HepG2 (cell line): ENCODE data around the gene PRM2. TPM values are rescaled to one million over a fixed set of nuclear protein-coding genes. Genes with fewer than 3 reads are reported as not detected.

ENCODE experiments used
- DDIT3 ChIP-seq: sonication (generic); formaldehyde crosslinking; IDR thresholded peaks from 2 replicates; pipeline ENCODE4 v1.4.0; 2020; ENCODE audit warnings: mild to moderate bottlenecking, missing genetic modification reagents
- GMEB2 ChIP-seq: IDR thresholded peaks from 2 replicates; pipeline ENCODE4 v1.6.1; 2016; ENCODE audit warnings: missing biosample characterization, missing genetic modification reagents, low read depth
- JUN ChIP-seq: sonication (generic); formaldehyde crosslinking; IDR thresholded peaks from 2 replicates; pipeline ENCODE4 v1.4.0; 2020; ENCODE audit warnings: mild to moderate bottlenecking, missing genetic modification reagents
- KDM1A ChIP-seq: IDR thresholded peaks from 2 replicates; pipeline ENCODE4 v1.6.1; 2016; ENCODE audit warnings: missing compliant biosample characterization
- PAXIP1 ChIP-seq: sonication (generic); formaldehyde crosslinking; conservative IDR thresholded peaks from 2 replicates; pipeline ENCODE4 v1.4.0; 2020; ENCODE audit warnings: mild to moderate bottlenecking, missing genetic modification reagents, moderate library complexity
- RBM39 ChIP-seq: fragments of 200-400 bp; formaldehyde crosslinking; IDR thresholded peaks from one replicate; pipeline ENCODE4 v1.6.1; 2018; ENCODE audit warnings: antibody characterized with exemption, mild to moderate bottlenecking, low read depth, low read length; ENCODE audit not compliant: poor library complexity, severe bottlenecking
- SALL2 ChIP-seq: sonication (generic); formaldehyde crosslinking; IDR thresholded peaks from 2 replicates; pipeline ENCODE4 v1.8.1; 2023; ENCODE audit warnings: mild to moderate bottlenecking, missing genetic modification reagents, inconsistent platforms
- TIGD3 ChIP-seq: sonication (generic); formaldehyde crosslinking; IDR thresholded peaks from 2 replicates; pipeline ENCODE4 v1.5.1; 2020; ENCODE audit warnings: mild to moderate bottlenecking, missing genetic modification reagents, borderline replicate concordance
- ZBTB7B ChIP-seq: sonication (generic); formaldehyde crosslinking; IDR thresholded peaks from 2 replicates; pipeline ENCODE4 v1.4.0; 2020; ENCODE audit warnings: missing genetic modification reagents
- ZFP1 ChIP-seq: IDR thresholded peaks from 2 replicates; pipeline ENCODE4 v1.6.1; 2016
- ZNF367 ChIP-seq: sonication (generic); formaldehyde crosslinking; IDR thresholded peaks from 2 replicates; pipeline ENCODE4 v1.4.0; 2020; ENCODE audit warnings: missing genetic modification reagents, borderline replicate concordance
- ZNF605 ChIP-seq: sonication (generic); formaldehyde crosslinking; IDR thresholded peaks from 2 replicates; pipeline ENCODE4 v1.8.0; 2022; ENCODE audit warnings: mild to moderate bottlenecking, missing genetic modification reagents
- ZNF724P ChIP-seq: sonication (generic); formaldehyde crosslinking; IDR thresholded peaks from 2 replicates; pipeline ENCODE4 v1.8.0; 2022; ENCODE audit warnings: missing genetic modification reagents, borderline replicate concordance
- ZNF775 ChIP-seq: sonication (generic); formaldehyde crosslinking; IDR thresholded peaks from 2 replicates; pipeline ENCODE4 v1.4.0; 2020; ENCODE audit warnings: missing genetic modification reagents, mild to moderate bottlenecking, moderate library complexity, borderline replicate concordance
- ZNF879 ChIP-seq: sonication (generic); formaldehyde crosslinking; IDR thresholded peaks from 2 replicates; pipeline ENCODE4 v1.8.1; 2023; ENCODE audit warnings: missing genetic modification reagents
- polyA plus RNA-seq, 8 experiments: library from polyadenylated mRNA; depleted of rRNA in 3 of 8; stranded (reverse) in 7 of 8; unstranded in 1 of 8; fragments of >200 nt; fragmentation: Illumina TruSeq in 4 of 8; extraction: Trizol in 4 of 8; gene quantifications; 2 replicates each; pipeline versions ENCODE4 v1.2.1 to v1.2.3, GENCODE V29; 2011 to 2016; ENCODE audit warnings: low read depth in 4 of 8, missing spikeins in 1 of 8, mixed read lengths in 1 of 8; ENCODE audit not compliant: insufficient read depth in 1 of 8
- total RNA-seq, 5 experiments: library from RNA; depleted of rRNA; stranded (reverse); fragments of >200 nt; fragmentation: Illumina TruSeq; extraction: Trizol; gene quantifications; 2 replicates each; pipeline ENCODE4 v1.2.3, GENCODE V29; 2016; ENCODE audit warnings: low read depth in 1 of 5
- TF ChIP-seq, protein P1 (sequence below): sonication (generic); formaldehyde crosslinking; IDR thresholded peaks from 2 replicates; pipeline ENCODE4 v1.8.0; 2022; ENCODE audit warnings: mild to moderate bottlenecking, missing genetic modification reagents
- TF ChIP-seq, protein P2 (sequence below): fragments of 450-650 bp; IDR thresholded peaks from 2 replicates; pipeline ENCODE4 v1.6.1; 2016
- TF ChIP-seq, protein P3 (sequence below): sonication (generic); formaldehyde crosslinking; conservative IDR thresholded peaks from 2 replicates; pipeline ENCODE4 v1.4.0; 2020; ENCODE audit warnings: missing genetic modification reagents
- TF ChIP-seq, protein P4 (sequence below): sonication (generic); formaldehyde crosslinking; IDR thresholded peaks from 2 replicates; pipeline ENCODE4 v1.5.0; 2020; ENCODE audit warnings: missing genetic modification reagents

Gene PRM2
- total and polyA plus RNA-seq, 2 of the 13 experiments (the other 11 are each of a cell fraction or from before 2014, with no cell fraction given): 0.54 TPM; not detected in 1

DNA sequence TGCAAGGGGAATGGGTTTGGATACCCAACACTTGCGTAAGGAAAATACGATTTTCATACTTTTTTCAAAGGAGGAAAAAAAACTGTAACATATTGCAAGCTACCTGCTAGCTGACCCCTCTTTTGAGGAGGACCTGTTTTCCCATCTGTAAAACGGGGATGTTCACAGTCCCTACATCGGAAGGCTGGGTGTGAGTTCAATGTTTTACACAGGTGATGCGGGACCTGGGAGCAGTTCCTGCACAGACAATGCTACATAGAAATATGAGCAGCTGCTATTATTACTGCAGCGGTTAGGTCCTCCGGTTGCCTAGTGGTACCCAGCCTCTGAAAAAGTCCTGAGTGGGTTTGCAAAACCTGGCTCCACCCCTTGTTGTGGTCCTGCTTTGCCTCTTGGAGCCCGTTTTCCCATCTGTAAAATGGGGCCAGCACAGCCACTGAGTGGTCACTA lies 23.8 kb downstream of the PRM2 start (continued):
- no peak for TF ChIP-seq ZNF605 (CRISPR knock-in tag)
- TF ChIP-seq PAXIP1 (CRISPR knock-in tag): no peak
- TF ChIP-seq KDM1A (CRISPR knock-in tag): no peak
- TF ChIP-seq ZNF775 (CRISPR knock-in tag): no peak
- no peak for TF ChIP-seq DDIT3 (CRISPR knock-in tag)
- TF ChIP-seq ZFP1: no peak
- TF ChIP-seq ZNF367: no peak
- TF ChIP-seq, protein P1, sequence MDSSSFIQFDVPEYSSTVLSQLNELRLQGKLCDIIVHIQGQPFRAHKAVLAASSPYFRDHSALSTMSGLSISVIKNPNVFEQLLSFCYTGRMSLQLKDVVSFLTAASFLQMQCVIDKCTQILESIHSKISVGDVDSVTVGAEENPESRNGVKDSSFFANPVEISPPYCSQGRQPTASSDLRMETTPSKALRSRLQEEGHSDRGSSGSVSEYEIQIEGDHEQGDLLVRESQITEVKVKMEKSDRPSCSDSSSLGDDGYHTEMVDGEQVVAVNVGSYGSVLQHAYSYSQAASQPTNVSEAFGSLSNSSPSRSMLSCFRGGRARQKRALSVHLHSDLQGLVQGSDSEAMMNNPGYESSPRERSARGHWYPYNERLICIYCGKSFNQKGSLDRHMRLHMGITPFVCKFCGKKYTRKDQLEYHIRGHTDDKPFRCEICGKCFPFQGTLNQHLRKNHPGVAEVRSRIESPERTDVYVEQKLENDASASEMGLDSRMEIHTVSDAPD (CRISPR knock-in tag): 0 out of 2 replicates have a peak, but pooled peaks have one; percentile 51
- TF ChIP-seq GMEB2 (CRISPR knock-in tag): no peak
- TF ChIP-seq TIGD3 (CRISPR knock-in tag): no peak
- TF ChIP-seq, protein P2, sequence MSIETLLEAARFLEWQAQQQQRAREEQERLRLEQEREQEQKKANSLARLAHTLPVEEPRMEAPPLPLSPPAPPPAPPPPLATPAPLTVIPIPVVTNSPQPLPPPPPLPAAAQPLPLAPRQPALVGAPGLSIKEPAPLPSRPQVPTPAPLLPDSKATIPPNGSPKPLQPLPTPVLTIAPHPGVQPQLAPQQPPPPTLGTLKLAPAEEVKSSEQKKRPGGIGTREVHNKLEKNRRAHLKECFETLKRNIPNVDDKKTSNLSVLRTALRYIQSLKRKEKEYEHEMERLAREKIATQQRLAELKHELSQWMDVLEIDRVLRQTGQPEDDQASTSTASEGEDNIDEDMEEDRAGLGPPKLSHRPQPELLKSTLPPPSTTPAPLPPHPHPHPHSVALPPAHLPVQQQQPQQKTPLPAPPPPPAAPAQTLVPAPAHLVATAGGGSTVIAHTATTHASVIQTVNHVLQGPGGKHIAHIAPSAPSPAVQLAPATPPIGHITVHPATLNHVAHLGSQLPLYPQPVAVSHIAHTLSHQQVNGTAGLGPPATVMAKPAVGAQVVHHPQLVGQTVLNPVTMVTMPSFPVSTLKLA: no peak
- TF ChIP-seq JUN (CRISPR knock-in tag): no peak
- TF ChIP-seq, protein P3, sequence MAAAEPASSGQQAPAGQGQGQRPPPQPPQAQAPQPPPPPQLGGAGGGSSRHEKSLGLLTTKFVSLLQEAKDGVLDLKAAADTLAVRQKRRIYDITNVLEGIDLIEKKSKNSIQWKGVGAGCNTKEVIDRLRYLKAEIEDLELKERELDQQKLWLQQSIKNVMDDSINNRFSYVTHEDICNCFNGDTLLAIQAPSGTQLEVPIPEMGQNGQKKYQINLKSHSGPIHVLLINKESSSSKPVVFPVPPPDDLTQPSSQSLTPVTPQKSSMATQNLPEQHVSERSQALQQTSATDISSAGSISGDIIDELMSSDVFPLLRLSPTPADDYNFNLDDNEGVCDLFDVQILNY (CRISPR knock-in tag): no peak
- TF ChIP-seq SALL2: no peak
- no peak for TF ChIP-seq RBM39
- TF ChIP-seq ZNF879 (CRISPR knock-in tag): no peak
- no peak for TF ChIP-seq ZBTB7B (CRISPR knock-in tag)
- TF ChIP-seq ZNF724P (CRISPR knock-in tag): no peak
- TF ChIP-seq, protein P4, sequence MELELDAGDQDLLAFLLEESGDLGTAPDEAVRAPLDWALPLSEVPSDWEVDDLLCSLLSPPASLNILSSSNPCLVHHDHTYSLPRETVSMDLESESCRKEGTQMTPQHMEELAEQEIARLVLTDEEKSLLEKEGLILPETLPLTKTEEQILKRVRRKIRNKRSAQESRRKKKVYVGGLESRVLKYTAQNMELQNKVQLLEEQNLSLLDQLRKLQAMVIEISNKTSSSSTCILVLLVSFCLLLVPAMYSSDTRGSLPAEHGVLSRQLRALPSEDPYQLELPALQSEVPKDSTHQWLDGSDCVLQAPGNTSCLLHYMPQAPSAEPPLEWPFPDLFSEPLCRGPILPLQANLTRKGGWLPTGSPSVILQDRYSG: no peak
